Colonic mucosa (tissue), 4 donors: ENCODE data around the gene JCHAIN. TPM values are rescaled to one million over a fixed set of nuclear protein-coding genes. Genes with fewer than 3 reads are reported as not detected.
"Not testable (repeated sequence)": the region's sequence is repeated elsewhere in the genome, so short reads cannot be mapped to it uniquely, and the experiment has no call there.

ENCODE experiments used
- DNase-seq: peaks from one replicate; pipeline ENCODE4 v3.0.0-alpha.2; 2020
- H3K27ac ChIP-seq: fragments of 200-600 bp; one replicate; pipeline ENCODE4 v1.8.0; 2021
- H3K27me3 ChIP-seq: fragments of 200-600 bp; one replicate; pipeline ENCODE4 v1.8.0; 2021
- H3K36me3 ChIP-seq: fragments of 200-600 bp; one replicate; pipeline ENCODE4 v1.8.0; 2021
- H3K4me1 ChIP-seq: fragments of 200-600 bp; one replicate; pipeline ENCODE4 v1.8.0; 2021; ENCODE audit warnings: mild to moderate bottlenecking
- H3K4me3 ChIP-seq: fragments of 200-600 bp; one replicate; pipeline ENCODE4 v1.8.0; 2021
- H3K9ac ChIP-seq, 2 donors: one replicate each; pipeline ENCODE4 v1.7.0; 2013; ENCODE audit warnings: control low read depth in 2 of 2, low read depth in 2 of 2, low read length in 2 of 2
- H3K9me3 ChIP-seq: fragments of 200-600 bp; one replicate; pipeline ENCODE4 v1.8.0; 2021
- intact Hi-C: fragments of 100-400 bp; cut with DNase I; formaldehyde crosslinking; loops from one replicate; pipeline ENCODE4 v1.14.1; 2022
- total RNA-seq, 2 donors: library from RNA; stranded (reverse); fragmentation: NEBNext Ultra II Directional in 1 of 2; extraction: Animal tissue kit (Norgen Biotek cat#: 25700) in 1 of 2; gene quantifications; one replicate each; pipeline ENCODE4 v1.2.1, GENCODE V29; 2021
- TF ChIP-seq, protein P1 (sequence below): fragments of 200-600 bp; IDR thresholded peaks from one replicate; pipeline ENCODE4 v1.8.0; 2022; ENCODE audit warnings: antibody characterized with exemption, mild to moderate bottlenecking
- donor health status: healthy.
- donor health status: DM: no; HTN: no; CAD: no.
- donor health status: DM: no; HTN: no; CAD: no.

JCHAIN gene
- total RNA-seq, 2 donors from 2014 or later = 392 to 396 TPM

DNA sequence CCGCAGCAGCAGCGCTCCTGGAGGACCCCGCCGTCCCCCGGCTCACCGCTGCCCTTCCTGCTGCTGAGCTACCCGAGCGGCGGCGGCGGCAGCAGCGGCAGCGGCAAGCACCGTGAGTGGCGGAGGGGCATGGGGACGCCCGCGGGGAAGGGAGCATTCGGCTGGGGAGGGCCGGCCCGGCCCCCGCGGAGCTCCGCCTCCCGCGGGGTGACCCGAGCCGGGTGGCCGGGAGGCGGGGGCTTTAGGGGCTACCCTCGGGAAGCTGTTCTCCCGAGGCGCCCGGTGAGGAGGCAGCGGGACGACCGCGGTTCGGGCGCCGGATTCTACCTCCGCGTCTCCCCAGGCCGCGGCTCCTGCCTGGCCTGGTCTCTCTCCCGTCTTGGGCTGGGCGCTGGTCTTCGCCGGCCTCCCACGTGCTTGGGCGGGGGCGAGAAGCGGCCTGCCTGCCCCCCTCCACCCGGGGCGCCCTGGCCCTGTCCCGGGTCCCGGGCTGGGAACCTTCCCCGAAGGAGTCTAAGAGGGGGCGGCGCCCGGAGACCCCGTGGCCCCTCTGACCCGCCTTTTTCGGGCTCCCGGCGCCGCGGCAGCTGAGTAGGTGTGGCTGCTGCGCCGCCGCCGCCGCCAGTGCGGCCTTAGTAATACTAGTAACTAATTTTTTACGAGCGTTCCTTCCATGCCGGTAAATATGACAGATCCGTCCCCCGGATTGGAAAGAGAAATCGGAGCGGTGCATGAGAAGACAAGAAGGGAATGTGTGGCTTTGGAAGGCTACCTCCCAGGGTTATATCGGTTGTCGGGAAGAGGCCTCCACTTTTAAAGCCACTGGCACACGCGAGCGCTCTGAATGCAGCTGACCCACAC lies 39.1 kb upstream of the JCHAIN start:
- no peaks in the 10 kb centered on the region for H3K4me1 ChIP-seq
- H3K36me3 ChIP-seq = no peaks in the 10 kb centered on the region
- peak overlapping the region; percentile 84 for H3K4me3 ChIP-seq
- peak overlapping the region; percentile 94 for H3K27ac ChIP-seq
- H3K9ac ChIP-seq = peak overlapping the region; percentile 75 to 93
- peak; percentile 74 for DNase-seq
- no peaks in the 10 kb centered on the region for H3K27me3 ChIP-seq
- H3K9me3 ChIP-seq = no peaks in the 10 kb centered on the region
- intact Hi-C loops = no loop called here
- TF ChIP-seq, protein P1, sequence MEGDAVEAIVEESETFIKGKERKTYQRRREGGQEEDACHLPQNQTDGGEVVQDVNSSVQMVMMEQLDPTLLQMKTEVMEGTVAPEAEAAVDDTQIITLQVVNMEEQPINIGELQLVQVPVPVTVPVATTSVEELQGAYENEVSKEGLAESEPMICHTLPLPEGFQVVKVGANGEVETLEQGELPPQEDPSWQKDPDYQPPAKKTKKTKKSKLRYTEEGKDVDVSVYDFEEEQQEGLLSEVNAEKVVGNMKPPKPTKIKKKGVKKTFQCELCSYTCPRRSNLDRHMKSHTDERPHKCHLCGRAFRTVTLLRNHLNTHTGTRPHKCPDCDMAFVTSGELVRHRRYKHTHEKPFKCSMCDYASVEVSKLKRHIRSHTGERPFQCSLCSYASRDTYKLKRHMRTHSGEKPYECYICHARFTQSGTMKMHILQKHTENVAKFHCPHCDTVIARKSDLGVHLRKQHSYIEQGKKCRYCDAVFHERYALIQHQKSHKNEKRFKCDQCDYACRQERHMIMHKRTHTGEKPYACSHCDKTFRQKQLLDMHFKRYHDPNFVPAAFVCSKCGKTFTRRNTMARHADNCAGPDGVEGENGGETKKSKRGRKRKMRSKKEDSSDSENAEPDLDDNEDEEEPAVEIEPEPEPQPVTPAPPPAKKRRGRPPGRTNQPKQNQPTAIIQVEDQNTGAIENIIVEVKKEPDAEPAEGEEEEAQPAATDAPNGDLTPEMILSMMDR = no peak

DNA sequence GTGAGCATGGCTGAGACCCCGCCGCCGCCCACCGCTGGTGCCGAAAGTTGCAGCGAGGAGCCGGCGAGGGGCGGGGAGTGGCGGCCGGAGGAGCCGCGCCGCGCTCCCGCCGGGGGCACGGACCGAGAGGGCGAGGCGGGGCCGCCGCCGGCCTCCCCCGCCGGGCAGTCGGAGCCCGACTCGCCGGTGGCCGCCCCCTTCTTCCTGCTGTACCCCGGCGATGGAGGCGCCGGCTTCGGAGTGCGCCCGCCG lies 38.5 kb upstream of the JCHAIN start:
- TF ChIP-seq, protein P1 = no peak
- peak overlapping the region; percentile 84 for H3K4me3 ChIP-seq
- H3K9me3 ChIP-seq = no peaks in the 10 kb centered on the region
- no peaks in the 10 kb centered on the region for H3K4me1 ChIP-seq
- no peak for DNase-seq
- peak overlapping the region; percentile 75 to 93 for H3K9ac ChIP-seq
- H3K27me3 ChIP-seq = no peaks in the 10 kb centered on the region
- H3K27ac ChIP-seq = peak overlapping the region; percentile 94
- H3K36me3 ChIP-seq = no peaks in the 10 kb centered on the region
- intact Hi-C loops = no loop called here

DNA sequence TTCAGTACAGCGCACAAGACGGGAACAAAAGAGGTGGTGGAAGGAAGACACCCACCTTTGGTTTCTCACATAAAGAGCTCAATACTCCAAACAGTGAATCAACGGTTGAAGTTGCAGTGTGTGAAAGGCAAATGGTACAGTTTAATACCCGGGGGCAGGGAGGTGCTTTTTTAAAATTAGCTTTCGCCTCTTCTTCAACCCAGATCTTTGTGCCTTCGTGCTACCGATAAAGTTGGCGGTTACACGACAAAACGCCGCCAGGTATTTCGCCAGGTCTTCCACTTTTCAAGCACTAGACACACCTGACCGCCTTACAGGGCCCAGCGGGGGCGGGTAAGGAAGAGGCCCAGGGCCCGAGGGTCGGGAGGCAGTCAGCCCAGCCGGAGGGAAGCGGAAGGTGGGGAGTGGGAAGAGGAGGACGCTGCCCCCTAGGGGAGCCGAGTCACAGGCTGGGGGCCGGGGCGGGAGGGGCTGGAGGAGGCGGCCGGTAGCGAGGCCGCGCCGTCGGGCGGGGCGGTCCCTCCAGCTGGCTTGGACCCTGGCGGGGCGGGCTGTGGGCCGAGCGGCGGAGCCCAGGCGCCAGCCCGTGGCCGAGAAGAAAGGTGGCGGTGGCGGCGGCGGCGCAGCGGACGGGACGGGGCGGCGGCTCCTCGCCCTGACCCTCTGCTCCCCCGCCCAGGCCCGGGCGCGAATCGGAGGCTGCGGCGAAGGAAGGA lies 38.1 kb upstream of the JCHAIN start:
- peak; percentile 85 for DNase-seq
- H3K27ac ChIP-seq = peak overlapping the region; percentile 94
- no peaks in the 10 kb centered on the region for H3K4me1 ChIP-seq
- H3K9ac ChIP-seq = peak overlapping the region; percentile 75 to 93
- intact Hi-C loops = no loop called here
- no peaks in the 10 kb centered on the region for H3K36me3 ChIP-seq
- no peaks in the 10 kb centered on the region for H3K27me3 ChIP-seq
- H3K4me3 ChIP-seq = peak overlapping the region; percentile 84
- H3K9me3 ChIP-seq = no peaks in the 10 kb centered on the region
- TF ChIP-seq, protein P1 = peak; percentile 22

DNA sequence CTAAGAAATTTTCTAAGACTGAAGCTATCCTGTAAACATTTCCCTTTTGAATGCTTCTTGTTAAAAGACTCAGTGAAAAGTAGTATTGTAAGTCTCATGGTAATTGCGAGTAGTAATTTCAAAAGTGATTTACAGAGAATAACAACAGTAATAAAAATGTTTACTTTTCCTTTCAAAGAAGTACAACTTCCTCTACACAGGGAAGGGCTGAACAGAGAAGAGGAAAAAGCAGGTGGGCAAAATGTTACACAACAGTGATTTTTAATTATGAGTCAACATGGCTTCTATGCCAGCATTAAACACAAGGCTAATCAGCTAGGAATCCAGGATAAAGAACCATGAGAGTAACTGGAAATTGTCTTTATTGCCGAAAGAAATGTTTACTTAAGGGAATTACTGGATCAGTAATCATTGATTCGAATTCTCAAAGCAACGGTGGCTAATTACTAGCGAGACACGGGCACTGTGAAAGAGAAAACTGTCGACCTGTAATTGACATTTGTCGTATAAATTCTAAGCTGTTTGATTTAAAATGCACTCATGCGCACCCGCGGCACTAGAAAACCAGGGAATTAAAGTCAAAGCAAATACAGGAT lies 37.4 kb upstream of the JCHAIN start:
- no peak for DNase-seq
- intact Hi-C loops = no loop called here
- Histone ChIP-seq H3K27ac (peak overlapping the region; percentile 94), H3K36me3 (no peaks in the 10 kb centered on the region), H3K9ac (peak overlapping the region; percentile 75 to 93), H3K27me3 (no peaks in the 10 kb centered on the region), H3K4me1 (no peaks in the 10 kb centered on the region), H3K4me3 (peak overlapping the region; percentile 84), H3K9me3 (no peaks in the 10 kb centered on the region)
- TF ChIP-seq, protein P1 = no peak

DNA sequence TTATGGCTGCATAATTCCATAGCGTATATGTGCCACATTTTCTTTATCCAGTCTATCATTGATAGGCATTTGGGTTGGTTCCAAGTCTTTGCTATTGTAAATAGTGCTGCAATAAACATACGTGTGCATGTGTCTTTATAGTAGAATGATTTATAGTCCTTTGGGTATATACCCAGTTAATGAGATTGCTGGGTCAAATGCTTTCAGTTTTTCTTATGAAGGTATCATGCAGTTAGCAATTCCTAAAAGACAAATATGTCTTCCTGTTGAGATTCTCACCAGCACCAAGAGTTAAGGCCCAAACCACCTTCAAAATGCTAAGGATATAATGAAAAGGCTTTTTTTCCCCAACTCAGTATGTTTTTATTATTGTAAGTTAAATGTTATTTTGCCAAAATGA lies 36.3 kb upstream of the JCHAIN start:
- H3K4me3 ChIP-seq, H3K36me3 ChIP-seq, H3K27ac ChIP-seq, DNase-seq, H3K9me3 ChIP-seq, intact Hi-C loops, H3K27me3 ChIP-seq, H3K9ac ChIP-seq, H3K4me1 ChIP-seq: not testable (repeated sequence)
